Nephron (organoid): ENCODE data around the gene NEDD4.

ENCODE experiments used
- H3K27ac Mint-ChIP-seq, 3 experiments: 2 replicates each; pipeline ENCODE4 v1.8.0; 2020; ENCODE audit warnings: mixed read lengths in 3 of 3, mild to moderate bottlenecking in 2 of 3, moderate library complexity in 1 of 3
- H3K27me3 Mint-ChIP-seq: 2 replicates; pipeline ENCODE4 v1.8.0; 2021; ENCODE audit warnings: low read depth, mild to moderate bottlenecking, moderate library complexity, mixed read lengths
- H3K36me3 Mint-ChIP-seq: 2 replicates; pipeline ENCODE4 v1.8.0; 2020; ENCODE audit warnings: low read depth, mixed read lengths
- H3K4me1 Mint-ChIP-seq: 2 replicates; pipeline ENCODE4 v1.8.0; 2020; ENCODE audit warnings: mixed read lengths
- H3K4me3 Mint-ChIP-seq, 3 experiments: 2 replicates each; pipeline ENCODE4 v1.8.0; 2020; ENCODE audit warnings: mild to moderate bottlenecking in 3 of 3, mixed read lengths in 3 of 3, moderate library complexity in 2 of 3
- H3K9me3 Mint-ChIP-seq: 2 replicates; pipeline ENCODE4 v1.8.0; 2020; ENCODE audit warnings: mixed read lengths
- TF ChIP-seq, protein P1 (sequence below), 3 experiments: fragments of 200-600 bp; sonication (generic); IDR thresholded peaks; one replicate each; pipeline ENCODE4 v1.5.0; 2021; ENCODE audit warnings: antibody characterized with exemption in 3 of 3; ENCODE audit not compliant: unreplicated experiment in 3 of 3

Gene NEDD4

DNA sequence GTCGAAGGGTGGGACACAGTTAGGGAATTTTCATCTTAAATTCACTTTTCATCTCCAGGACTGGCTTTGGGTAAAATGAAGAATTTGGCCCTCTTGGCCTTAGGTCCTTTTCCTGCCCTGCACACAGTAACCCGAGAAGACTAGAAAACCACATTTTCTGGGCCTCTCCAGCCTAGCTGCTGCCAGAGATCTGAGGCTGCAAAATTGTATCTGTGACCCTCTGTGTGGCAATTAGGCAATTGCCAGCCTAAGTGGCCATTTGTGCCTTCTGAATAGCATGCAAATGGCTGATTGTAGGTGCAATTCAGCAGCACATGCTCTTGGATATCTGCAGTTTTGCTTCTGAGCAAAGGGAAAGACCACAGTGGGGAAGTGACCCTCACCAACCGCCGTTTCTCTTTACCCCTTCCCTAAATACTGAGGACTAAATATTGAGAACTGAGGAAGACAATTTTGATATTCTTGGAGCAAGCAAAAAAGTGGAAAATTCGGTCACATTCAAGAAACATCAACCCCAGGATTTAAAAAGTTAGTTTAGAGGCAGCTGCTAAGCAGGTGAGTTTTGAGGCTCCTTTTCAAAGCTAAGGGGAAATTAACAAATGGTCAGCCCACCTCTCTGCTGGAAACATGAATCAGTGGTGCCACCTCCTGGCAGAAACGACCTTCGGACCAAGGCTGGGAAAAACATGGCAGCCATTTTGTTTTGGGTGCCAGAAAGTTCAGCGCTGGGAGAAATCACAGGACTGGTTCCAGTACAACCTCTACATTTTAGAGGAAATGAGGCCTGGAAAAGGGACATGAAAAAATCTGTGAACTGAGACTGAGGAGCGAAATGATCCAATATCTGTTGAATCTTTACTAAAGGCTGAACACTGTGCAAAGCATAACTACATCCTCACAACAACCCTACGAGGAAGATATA lies 193.9 kb downstream of the NEDD4 start:
- Mint-ChIP-seq H3K27me3 (peaks cover 13% of the 10 kb centered on the region), H3K27ac (peak overlapping the region; percentile 52 to 88 (median 70)), H3K9me3 (peaks cover 4% of the 10 kb centered on the region), H3K36me3 (no peaks in the 10 kb centered on the region), H3K4me3 (no peak overlapping the region), H3K4me1 (peaks cover 31% of the 10 kb centered on the region)
- TF ChIP-seq, protein P1, sequence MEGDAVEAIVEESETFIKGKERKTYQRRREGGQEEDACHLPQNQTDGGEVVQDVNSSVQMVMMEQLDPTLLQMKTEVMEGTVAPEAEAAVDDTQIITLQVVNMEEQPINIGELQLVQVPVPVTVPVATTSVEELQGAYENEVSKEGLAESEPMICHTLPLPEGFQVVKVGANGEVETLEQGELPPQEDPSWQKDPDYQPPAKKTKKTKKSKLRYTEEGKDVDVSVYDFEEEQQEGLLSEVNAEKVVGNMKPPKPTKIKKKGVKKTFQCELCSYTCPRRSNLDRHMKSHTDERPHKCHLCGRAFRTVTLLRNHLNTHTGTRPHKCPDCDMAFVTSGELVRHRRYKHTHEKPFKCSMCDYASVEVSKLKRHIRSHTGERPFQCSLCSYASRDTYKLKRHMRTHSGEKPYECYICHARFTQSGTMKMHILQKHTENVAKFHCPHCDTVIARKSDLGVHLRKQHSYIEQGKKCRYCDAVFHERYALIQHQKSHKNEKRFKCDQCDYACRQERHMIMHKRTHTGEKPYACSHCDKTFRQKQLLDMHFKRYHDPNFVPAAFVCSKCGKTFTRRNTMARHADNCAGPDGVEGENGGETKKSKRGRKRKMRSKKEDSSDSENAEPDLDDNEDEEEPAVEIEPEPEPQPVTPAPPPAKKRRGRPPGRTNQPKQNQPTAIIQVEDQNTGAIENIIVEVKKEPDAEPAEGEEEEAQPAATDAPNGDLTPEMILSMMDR (IDR thresholded peaks at IDR 0.05; ENCODE audit: unreplicated experiment in 3 of 3) = peak; percentile 54 to 89 (median 67)

DNA sequence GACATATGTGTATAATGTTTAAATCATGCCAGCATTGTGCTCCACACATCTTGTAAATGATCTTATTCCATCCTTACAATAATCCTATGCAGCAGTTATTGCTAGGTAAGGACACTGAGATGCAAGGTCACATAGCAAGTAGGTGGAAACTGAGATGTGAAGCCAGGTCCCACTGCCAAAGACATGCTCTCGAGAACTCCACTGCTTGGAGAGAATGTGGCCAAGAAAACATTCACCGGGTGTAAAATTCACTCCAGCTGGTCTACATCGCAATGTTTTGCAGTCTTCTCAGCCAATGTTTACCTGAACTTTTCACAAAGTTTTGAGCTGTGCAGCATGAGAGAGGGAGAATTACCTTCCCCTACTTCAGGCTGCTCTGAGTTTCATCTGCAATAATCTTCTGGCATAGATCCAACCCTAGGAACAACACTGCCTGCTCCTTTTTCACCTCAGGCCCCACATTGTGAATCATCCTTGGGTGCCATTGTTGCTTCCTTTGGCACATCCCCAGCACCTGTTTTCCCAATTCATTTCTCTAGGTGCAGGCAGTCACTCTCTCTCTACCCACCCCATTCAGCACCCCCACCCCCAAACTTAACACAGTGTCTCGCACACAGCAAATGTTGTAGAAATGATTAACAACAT lies 197.0 kb downstream of the NEDD4 start:
- Mint-ChIP-seq H3K4me1 (peaks cover 22% of the 10 kb centered on the region), H3K27me3 (peaks cover 12% of the 10 kb centered on the region), H3K36me3 (no peaks in the 10 kb centered on the region), H3K9me3 (peaks cover 9% of the 10 kb centered on the region), H3K27ac (peak overlapping the region in 2 of 3 experiments; percentile 2 to 65), H3K4me3 (no peak overlapping the region)
- TF ChIP-seq, protein P1 (IDR thresholded peaks at IDR 0.05; ENCODE audit: unreplicated experiment in 3 of 3) = no peak

DNA sequence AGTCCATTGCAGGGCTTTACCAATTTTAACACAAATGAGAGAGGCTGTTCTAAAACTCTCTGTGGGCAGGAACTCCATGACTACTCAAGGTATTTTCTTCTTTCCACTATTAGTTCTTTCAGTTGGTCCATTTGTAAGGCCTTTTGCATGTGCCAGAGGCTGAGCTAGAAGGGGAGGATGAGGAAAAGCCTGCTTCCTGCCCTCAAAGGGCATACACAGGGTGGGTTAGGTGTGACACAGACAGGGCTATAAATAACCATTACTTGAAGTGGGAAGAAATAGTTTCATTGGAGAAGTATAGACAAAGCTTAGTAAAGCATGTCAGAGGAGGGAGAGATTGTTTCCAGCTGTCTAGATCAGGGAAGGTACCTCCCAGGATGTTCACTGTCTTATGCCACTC lies 198.4 kb downstream of the NEDD4 start:
- H3K9me3 Mint-ChIP-seq = peaks cover 9% of the 10 kb centered on the region
- H3K36me3 Mint-ChIP-seq = no peaks in the 10 kb centered on the region
- TF ChIP-seq, protein P1 (IDR thresholded peaks at IDR 0.05; ENCODE audit: unreplicated experiment in 3 of 3) = no peak
- H3K27ac Mint-ChIP-seq = no peak overlapping the region
- H3K4me1 Mint-ChIP-seq = peaks cover 21% of the 10 kb centered on the region
- H3K27me3 Mint-ChIP-seq = peaks cover 8% of the 10 kb centered on the region
- no peak overlapping the region for H3K4me3 Mint-ChIP-seq

DNA sequence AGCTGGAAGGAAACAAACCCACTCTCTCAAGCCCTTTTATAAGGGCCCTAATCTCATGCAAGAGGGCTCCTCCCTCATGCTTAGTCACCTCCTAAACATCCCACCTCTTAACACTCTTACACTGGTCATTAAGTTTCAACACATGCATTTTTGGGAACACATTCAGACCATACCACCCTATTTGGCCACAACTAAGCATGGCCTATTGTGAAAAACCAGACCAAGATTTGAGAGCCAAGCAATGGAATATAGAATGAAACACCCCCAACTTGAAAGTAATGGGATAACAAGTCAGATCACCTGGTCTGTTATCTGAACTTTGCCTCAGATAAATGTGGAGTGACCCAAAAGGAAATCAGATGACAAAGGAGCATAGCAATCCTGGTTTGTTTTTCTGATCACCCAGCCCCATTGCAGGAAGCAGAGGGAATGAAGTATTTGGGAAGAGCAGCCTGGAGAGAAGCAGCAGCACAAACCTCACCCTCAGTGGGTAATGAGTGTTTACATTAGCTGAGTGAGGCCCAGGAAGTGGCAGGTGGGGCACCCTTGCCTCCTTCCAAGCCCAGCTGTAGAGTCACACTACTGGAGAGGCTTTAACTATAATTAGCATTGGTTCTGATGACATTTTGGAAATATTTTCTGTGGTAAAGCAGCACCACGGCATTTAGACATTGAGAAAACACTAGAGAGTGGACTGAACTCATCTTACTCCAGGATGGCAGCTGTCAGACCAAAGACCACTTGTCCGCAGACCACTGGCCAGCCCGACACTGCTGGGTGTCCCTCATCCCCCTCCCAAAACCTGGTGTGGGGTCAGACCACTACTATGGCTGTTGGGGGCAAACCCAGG lies 201.6 kb downstream of the NEDD4 start:
- Mint-ChIP-seq H3K36me3 (peaks cover 4% of the 10 kb centered on the region), H3K27me3 (peaks cover 5% of the 10 kb centered on the region), H3K27ac (no peak overlapping the region), H3K4me3 (no peak overlapping the region), H3K4me1 (peaks cover 11% of the 10 kb centered on the region), H3K9me3 (peaks cover 11% of the 10 kb centered on the region)
- TF ChIP-seq, protein P1 (IDR thresholded peaks at IDR 0.05; ENCODE audit: unreplicated experiment in 3 of 3) = no peak

DNA sequence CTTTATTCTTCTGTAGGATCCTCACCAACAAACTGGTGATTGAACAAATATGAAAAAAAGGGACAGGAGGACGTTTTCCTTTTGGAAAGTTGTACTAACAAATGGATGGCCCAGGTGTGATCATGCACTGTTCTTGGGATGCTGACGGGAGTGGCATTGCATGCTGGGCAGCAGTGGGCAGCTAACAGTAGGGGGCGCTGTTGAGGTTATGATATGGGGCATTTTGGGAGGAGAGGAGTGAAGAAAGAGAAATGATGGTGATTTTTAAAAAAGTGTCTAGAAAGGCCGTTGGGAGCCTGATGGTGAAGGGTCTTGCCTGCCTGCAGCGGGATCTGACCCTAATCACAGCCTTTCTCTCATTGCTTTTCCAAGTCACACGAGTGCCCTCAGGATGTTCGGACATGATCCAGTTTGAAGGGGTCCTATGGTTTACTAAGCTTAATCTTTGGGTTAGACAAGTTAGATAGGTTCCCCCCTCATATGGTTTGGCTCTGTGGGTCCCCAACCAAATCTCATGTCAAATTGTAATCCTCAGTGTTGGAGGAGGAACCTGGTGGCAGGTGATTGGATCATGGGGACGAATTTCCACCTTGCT lies 204.2 kb downstream of the NEDD4 start:
- Mint-ChIP-seq H3K36me3 (peaks cover 4% of the 10 kb centered on the region), H3K27ac (no peak overlapping the region), H3K9me3 (peaks cover 7% of the 10 kb centered on the region), H3K4me3 (no peak overlapping the region), H3K27me3 (peaks cover 4% of the 10 kb centered on the region), H3K4me1 (peaks cover 6% of the 10 kb centered on the region)
- TF ChIP-seq, protein P1 (IDR thresholded peaks at IDR 0.05; ENCODE audit: unreplicated experiment in 3 of 3) = peak; percentile 12 to 31 (median 19)
